Measurements from ENCODE around the gene MTARC1.

The MTARC1 gene

GRCh38 chr1:220755309-220755708, 31.4 kb upstream of the MTARC1 start:
- TF ChIP-seq CTCF (IDR thresholded peaks at IDR 0.05; ENCODE audit: borderline replicate concordance, control extremely low read depth, extremely low read depth, insufficient read depth, missing control alignments), result no peak
- DNase-seq (ENCODE audit: low spot score), result no peak
- in situ Hi-C loops (cut with MboI; ENCODE audit: low sequenced_read_pairs, unreplicated experiment), result no loop called here

GRCh38 chr1:220757441-220757840, 29.3 kb upstream of the MTARC1 start:
- DNase-seq (ENCODE audit: low spot score), result no peak
- TF ChIP-seq CTCF (IDR thresholded peaks at IDR 0.05; ENCODE audit: borderline replicate concordance, control extremely low read depth, extremely low read depth, insufficient read depth, missing control alignments), result no peak
- in situ Hi-C loops (cut with MboI; ENCODE audit: low sequenced_read_pairs, unreplicated experiment), result no loop called here

DNA sequence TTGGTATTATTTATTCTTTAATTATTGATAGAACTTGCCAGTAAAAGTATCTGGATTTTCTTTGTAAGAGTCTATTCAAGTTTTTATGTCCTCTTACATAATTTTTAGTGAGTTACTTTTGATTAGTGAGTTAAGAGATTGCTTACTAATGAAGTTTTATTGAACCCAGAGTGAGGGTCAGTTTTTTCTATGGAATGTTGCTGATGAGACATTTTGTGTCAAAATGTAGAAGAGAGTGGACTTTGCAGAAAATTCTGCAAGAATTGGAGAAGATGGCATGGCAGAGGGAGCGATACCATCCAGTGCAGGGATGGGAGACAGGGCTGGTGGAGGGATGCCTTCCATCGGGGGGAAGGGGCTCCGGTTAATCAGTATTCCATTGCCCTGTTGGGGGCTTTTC, 27.6 kb upstream of the MTARC1 start:
- in situ Hi-C loops (cut with MboI; ENCODE audit: low sequenced_read_pairs, unreplicated experiment), result no loop called here

GRCh38 chr1:220761688-220762427, 24.9 kb upstream of the MTARC1 start:
- DNase-seq (ENCODE audit: low spot score), result no peak
- TF ChIP-seq CTCF (IDR thresholded peaks at IDR 0.05; ENCODE audit: borderline replicate concordance, control extremely low read depth, extremely low read depth, insufficient read depth, missing control alignments), result no peak
- in situ Hi-C loops (cut with MboI; ENCODE audit: low sequenced_read_pairs, unreplicated experiment), result no loop called here

More for the DNA sequence above, 27.6 kb upstream of the MTARC1 start:
- no peak for DNase-seq (ENCODE audit: low spot score)
- no peak for TF ChIP-seq CTCF (IDR thresholded peaks at IDR 0.05; ENCODE audit: borderline replicate concordance, control extremely low read depth, extremely low read depth, insufficient read depth, missing control alignments)

- DNase-seq (ENCODE audit: low spot score), result no peak
- no peak for TF ChIP-seq CTCF (IDR thresholded peaks at IDR 0.05; ENCODE audit: borderline replicate concordance, control extremely low read depth, extremely low read depth, insufficient read depth, missing control alignments)
Observed at GRCh38 chr1:220764757-220765156, 22.0 kb upstream of the MTARC1 start.

GRCh38 chr1:220767312-220768125, 19.2 kb upstream of the MTARC1 start:
- no peak for DNase-seq (ENCODE audit: low spot score)
- in situ Hi-C loops (cut with MboI; ENCODE audit: low sequenced_read_pairs, unreplicated experiment), result no loop called here
- TF ChIP-seq CTCF (IDR thresholded peaks at IDR 0.05; ENCODE audit: borderline replicate concordance, control extremely low read depth, extremely low read depth, insufficient read depth, missing control alignments), result no peak

More at GRCh38 chr1:220764757-220765156, 22.0 kb upstream of the MTARC1 start:
- in situ Hi-C loops (cut with MboI; ENCODE audit: low sequenced_read_pairs, unreplicated experiment), result no loop called here

All from GM13976 (cell line).